ENCODE results near the gene MED7.
"Not testable (repeated sequence)": the region's sequence is repeated elsewhere in the genome, so short reads cannot be mapped to it uniquely, and the experiment has no call there.

The MED7 gene, protein sequence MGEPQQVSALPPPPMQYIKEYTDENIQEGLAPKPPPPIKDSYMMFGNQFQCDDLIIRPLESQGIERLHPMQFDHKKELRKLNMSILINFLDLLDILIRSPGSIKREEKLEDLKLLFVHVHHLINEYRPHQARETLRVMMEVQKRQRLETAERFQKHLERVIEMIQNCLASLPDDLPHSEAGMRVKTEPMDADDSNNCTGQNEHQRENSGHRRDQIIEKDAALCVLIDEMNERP

DNA sequence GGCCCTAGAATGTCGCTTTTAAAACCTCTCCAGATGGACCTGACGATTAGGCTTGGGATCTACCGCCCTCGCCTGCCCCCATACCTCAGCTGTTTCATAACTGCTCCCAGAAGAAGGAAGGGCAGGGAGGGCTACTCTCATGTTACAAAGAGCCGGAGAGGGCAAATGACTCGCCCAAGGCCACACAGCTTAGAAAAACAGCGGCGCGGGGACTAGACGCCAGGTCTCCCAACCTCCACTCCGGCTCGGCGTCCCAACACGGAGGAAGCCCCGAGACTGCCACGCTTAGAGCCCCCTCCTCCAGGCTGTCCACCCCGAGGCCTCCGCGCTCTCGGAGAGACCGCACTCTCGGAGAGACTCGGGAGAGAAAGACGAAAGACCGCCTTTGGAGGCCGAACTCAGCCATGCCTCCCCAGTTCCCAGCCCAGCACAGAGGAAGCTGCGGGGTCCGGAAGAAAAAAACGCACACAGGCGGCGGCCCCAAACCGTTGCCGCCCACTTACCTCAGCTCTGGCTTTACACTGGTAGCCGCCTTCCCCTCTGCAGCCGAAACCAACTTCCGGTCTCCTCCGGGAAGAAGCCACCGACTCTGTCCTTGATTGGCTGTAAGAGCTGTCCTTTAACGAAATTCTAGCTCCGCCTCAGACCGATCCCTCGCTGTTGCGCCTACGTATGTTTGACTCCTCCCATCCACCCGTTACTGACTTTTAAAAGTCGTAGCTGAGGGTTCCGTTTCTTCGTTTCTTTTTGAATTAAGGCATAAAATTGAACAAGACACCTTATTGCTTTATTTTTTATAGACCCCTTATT lies at the start of gene MED7:
Gene MED7, minus strand, starts transcription at position 549 of the 810 bp plus-strand sequence. CDS start 3,434 bp downstream, outside the sequence.
- in situ Hi-C loops (cut with HindIII; ENCODE audit: low sequenced_read_pairs), result no loop called here

DNA sequence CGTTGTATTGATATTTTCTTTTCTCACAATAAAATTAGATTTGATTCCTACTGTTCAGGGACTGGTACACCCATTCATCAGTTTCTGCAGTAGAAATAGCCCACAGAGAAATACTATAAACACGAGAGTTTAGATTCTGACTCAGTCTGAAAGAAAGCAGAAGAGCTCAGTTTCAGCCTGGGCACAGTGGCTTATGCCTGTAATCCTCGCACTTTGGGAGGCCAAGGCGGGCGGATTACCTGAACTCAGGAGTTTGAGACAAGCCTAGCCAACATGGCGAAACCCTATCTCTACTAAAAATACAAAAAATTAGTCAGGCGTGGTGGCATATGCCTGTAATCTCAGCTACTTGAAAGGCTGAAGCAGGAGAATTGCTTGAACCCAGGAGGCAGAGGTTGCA lies 46.6 kb upstream of the MED7 start:
- in situ Hi-C loops (cut with HindIII; ENCODE audit: low sequenced_read_pairs), result no loop called here

DNA sequence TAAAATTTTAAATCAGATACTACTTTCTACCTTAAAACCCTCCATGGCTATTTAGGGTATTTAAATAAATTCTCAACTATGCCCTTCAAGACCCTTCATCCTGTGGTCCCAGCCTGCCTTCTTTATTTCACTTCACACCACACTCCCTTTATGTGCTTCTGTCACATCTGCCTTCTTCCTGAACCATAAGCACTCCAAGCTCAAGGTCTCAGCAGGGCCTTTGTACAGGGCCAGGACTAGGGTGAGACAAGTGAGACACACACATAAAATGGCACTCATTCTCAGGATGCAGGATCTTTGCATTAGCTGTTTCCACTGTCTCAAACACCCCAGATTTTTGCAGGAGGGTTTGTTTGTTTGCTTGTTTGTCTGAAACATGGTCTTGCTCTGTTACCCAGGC lies 45.6 kb upstream of the MED7 start:
- in situ Hi-C loops (cut with HindIII; ENCODE audit: low sequenced_read_pairs), result no loop called here

DNA sequence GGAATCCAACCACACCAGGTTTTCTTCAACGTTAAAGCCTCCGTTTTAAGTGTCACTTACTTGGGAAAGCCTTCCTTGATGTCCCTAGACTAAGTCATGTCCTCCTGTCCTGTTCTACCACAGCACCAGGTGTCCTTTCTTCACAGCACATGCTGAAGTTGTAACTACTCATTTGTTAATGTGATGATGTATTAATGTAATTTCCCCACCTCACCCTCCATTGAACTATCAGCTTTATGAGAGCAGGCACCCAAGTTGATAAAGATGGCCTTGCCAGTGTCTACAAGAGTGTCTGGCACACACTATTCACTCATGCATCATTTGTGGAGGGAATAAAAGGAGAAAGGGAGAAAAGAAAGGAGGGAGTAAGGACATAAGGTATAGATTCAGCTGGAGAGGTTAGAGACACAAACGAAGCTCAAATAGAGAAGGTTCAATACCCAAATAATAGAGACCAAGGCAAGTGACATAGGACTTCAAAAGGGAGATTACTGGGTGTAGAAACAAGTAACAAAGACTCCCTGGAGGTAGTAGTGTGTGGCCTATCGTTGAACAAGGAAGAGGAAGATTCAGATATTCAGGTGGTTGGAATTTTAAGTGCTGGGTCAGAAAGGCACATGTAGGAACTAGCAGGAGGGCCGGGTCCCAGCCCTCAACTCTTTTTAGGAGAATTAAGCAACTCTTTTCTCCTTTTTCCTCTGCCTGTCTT lies 44.5 kb upstream of the MED7 start:
- in situ Hi-C loops (cut with HindIII; ENCODE audit: low sequenced_read_pairs), result no loop called here

DNA sequence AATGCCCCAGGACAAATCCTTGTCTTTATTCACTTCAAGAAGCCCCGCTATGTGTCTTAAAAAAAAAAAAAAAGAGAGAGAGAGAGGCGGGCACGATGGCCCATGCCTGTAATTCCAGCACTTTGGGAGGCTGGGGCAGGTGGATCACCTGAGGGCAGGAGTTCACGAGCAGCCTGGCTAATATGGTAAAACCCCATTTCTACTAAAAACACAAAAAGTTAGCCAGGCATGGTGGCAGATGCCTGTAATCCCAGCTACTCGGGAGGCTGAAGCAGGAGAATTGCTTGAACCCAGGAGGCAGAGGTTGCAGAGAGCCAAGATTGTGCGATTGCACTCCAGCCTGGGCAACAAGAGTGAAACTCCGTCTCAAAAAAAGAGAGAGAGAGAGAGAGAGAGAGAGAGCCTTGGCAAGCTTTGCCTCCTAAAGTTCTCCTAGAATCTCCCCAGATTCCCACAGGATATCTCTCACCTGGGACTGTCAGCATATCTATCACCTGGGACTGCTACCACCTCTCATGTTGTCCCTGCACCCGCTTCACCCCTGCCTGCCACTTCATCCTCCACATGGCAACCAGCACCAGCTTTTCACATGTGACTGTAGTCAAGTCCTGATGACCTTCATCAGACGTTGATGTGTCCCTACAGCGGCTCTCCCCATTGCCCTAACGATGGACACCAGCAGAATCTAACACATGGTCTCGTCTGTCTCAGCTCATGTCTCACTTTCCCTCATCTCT lies 43.8 kb upstream of the MED7 start:
- in situ Hi-C loops (cut with HindIII; ENCODE audit: low sequenced_read_pairs), result no loop called here

DNA sequence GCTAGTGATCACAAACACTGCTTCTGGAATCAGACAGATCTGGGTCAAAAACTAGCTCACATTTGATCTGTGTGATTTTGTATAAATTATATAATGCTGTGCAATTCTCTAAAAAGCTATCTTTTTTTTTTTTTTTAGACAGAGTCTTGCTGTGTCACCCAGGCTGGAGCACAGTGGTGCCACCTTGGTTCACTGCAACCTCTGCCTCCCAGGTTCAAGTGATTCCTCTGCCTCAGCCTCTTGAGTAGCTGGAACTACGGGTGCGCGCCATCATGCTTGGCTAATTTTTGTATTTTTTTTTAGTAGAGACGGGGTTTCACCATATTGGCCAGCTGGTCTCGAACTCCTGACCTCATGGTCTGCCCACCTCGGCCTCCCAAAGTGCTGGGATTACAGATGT lies 42.5 kb upstream of the MED7 start:
- in situ Hi-C loops (cut with HindIII; ENCODE audit: low sequenced_read_pairs), result not testable (repeated sequence)

DNA sequence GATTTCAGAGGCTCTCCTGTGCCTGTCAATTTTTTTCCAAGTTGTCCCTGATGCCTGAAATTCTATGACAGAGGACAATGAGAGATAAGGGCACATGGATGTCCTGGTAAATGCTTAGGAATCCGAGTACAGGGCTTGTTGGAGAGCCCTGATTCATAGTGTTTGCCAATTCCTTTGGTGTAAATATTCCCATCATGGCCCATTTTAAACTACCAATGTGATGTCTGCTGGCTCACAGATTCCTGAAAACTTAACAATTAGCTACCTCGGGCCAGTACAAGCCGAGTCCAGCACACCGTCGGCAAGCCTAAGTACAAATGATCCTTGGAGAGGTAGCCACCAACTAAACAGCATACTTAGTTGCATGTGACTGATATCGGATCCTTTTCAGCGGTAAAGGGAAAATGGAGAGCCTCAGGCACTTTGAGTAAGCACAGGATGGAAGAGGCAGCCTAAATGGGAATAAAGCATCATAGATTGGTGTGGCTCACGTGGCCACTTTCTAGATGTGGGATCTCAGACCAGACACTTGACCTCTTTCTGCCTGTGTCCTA lies 41.5 kb upstream of the MED7 start:
- in situ Hi-C loops (cut with HindIII; ENCODE audit: low sequenced_read_pairs), result no loop called here

DNA sequence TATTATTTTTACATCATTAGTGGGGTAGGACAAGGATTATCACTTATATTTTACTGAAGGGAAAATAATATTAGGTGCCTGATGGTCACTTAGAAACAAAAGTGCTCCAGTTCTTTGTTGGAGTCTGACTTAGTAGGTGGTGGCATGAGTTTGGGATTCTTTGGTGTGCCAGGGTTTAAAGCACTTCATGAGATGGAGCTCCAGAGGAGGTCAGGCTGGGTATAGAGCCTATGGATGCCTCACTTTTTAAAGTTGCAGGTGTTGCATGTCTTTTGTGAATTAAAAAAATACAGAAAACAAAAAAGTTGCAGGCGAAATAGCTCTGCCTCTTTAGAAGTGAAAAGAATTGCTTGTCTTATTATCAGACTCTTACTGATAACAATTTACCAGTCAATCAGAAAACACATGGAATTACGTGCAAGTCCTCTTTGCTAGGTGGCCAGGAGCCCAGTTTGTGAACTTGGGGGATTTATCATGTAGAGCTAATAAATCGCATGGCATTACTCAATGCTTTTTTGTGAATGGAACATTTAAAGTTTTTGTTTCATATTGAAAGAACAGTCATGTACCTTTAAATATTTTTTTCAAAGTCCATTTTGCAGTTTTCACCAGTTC lies 39.6 kb upstream of the MED7 start:
- in situ Hi-C loops (cut with HindIII; ENCODE audit: low sequenced_read_pairs), result no loop called here

DNA sequence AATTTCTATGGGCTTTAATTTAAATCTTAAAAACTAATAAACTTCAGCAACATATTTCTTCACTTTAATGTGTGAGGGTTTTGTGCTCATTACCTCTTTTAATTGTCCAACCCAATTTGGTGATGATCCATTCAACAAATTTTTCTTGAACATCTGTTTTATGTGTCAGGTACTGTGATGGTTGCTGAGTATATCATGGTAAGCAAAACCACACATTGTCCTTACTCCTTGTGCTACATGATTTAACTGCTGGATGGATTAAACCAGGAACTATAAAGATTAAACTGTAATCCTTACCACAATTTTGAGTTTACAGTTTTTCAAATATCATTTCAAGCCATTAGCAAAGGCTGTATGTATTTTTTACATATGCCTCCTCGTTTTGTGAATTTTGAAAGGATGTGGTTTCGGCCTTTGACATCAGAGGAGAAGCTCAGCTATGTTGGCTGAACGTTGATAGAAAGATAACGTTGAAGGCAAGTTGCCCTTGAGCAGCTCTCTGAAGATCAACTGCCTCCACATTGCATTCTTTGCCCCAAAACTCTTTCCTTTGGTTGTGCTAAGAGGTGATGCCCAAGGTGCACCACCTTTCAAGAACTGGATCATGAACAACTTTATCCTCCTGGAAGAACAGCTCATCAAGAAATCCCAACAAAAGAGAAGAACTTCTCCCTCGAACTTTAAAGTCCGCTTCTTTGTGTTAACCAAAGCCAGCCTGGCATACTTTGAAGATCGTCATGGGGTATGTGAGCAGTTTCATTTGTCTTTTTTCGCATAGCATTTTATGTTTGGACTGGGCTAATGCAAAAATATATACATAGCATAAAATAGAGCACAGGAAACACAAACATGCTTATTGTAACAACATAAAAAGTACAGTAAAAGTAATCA lies 38.0 kb upstream of the MED7 start, which contains the start of gene ITK:
Gene ITK, plus strand, starts transcription at position 467 of the 891 bp plus-strand sequence. Its CDS starts 138 bp downstream, at position 605.
- in situ Hi-C loops (cut with HindIII; ENCODE audit: low sequenced_read_pairs), result no loop called here

DNA sequence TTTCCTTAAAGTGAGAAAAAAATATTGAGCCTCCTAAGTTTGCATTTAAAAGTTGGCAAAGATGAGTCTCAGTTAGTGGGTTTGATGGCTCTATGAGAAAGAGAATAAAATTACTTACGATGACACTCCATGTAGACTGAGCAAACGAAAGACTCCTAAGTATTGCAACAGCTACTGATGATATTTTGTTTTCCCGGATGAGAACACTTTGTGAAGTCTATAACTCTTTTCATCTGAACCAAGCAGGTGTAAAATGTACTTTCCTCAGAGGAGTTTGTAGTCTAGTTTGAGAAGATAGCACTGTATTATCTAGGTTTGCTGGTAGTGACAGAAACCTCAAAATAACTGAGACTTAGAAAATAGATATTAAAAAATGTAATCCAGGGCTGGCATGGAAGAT lies 36.3 kb upstream of the MED7 start:
- in situ Hi-C loops (cut with HindIII; ENCODE audit: low sequenced_read_pairs), result no loop called here

DNA sequence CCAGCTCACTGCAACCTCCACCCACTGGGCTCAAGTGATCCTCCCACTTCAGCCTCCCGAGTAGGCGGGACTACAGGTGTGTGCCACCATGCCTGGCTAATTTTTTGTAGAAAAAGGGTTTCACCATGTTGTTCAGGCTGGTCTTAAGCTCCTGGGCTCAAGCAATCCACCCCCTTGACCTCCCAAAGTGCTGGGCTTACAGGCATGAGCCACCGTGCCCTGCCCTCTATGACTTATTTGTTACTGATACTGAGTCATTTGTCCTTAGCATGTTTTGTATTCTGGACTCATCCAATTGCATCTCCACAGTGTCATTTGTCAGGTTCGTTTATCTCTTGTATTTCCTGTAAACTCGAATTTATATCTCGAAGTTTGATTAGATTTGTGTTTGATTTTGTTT lies 35.3 kb upstream of the MED7 start:
- in situ Hi-C loops (cut with HindIII; ENCODE audit: low sequenced_read_pairs), result no loop called here

DNA sequence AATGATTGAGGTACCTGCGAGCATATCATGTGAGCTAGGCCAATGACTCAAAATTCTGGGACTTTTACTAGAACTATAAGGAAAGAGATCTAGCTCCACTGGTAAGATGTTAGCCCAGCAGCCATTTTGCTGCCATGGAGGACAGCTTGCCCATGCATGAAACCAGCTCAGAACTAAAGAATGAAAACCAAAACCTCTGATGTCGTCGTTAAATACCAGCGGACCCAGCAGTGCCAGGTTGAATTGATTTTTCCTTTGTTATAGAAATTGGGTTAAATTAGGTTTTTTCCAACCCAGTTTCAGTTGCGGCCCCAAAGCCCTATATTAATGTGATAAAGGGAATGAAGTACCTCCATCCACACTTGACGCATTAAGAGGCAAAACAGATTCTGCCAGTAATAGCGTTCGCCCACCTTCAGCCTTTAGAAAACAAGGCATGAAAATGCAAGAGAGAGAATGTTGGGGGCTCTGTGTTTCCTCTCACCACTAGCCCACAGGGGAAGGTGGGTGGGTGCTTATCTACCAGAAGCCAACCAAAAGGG lies 32.5 kb upstream of the MED7 start:
- in situ Hi-C loops (cut with HindIII; ENCODE audit: low sequenced_read_pairs), result no loop called here

DNA sequence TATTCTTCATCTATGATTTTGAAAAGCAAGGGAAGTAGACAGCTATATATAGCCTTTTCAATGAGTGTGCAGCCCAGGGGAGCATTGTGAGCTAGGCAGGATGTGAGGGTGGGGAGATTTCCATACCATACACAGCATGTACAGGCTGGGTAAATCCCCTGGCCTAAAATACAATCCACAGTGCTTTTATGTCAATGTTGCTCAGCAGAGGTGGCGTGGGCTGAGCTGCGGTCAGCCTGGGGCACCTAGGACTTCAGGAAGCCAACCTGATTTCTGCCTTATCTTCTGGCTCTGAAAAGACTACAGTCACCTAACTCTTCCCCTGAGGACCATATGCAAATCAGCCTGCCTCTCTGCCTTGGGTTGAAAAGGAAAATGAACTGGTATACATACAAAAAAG lies 29.7 kb upstream of the MED7 start:
- in situ Hi-C loops (cut with HindIII; ENCODE audit: low sequenced_read_pairs), result no loop called here

DNA sequence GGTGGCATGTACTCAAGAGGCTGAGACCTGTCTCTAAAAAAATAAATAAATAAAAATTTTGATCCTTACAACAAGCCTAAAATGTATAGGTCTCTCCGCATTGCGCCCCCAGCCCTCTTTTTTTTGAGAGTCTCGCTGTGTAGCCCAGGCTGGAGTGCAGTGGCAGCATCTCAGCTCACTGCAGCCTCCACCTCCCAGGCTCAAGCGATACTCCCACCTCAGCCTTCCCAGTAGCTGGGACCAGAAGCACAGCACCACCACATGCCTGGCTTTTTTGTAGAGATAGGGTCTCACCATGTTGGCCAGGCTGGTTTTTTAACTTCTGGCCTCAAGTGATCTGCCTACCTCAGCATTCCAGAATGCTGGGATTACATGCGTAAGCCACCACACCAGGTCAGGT lies 25.6 kb upstream of the MED7 start:
- in situ Hi-C loops (cut with HindIII; ENCODE audit: low sequenced_read_pairs), result no loop called here

DNA sequence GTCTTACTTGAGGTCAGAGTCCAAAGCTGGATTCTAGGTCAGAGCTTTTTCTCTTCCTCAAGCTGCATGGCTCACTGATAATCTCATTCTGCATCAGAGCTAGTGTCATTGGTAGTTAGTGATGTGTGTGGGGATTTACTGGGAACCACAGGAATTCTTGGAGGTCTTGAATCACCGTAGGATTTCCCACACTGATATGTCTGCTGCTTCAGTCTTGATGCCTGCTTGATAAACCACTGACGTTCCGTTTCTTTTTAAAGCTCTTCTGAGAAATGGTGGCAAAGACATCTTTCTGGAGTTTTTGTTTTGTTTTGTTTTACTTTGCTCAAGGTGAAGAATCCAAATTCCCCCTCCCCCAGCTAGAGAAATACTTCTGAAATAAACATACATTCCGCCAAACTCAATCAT lies 24.6 kb upstream of the MED7 start:
- in situ Hi-C loops (cut with HindIII; ENCODE audit: low sequenced_read_pairs), result no loop called here

DNA sequence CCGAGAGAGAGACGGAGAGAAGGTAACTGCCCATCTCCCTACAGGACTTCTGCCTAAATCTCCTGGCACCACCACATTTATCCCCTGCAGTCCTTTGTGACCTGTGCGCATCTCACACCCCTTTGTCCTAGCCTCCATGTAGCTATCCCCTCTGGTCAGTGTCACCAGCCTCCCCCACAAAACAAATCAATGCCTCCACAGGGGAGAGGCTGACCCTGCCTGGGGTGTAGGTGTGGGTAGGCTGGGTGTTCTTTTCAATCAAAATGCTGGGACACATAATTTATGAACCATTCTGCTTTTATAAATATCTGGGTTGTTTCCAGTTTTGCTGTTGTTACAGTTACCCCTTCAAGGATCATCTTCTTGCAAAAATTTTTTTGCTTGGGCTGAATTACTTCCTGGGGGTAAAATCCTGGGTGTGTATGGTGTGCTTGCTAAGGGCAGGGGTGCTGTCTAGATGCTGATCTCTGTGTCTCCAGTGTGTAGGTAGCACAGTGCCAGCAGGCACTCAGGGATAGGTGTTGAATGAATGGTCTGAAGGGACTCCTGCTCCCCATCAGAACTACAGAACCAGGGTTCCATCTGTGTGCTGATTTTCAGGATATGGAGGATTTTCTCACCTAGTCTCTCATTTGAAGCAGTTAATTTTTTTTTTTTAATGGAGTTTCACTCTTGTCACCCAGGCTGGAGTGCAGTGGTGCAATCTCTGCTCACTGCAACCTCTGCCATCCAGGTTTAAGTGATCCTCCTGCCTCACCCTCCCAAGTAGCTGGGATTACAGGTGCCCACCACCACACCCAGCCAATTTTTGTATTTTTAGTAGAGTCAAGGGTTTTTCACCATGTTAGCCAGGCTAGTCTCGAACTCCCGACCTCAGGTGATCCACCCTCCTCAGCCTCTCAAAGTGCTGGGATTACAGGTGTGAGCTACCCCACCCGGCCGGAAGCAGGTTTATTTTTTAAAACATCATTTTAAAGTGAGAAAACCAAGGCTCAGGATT lies 23.8 kb upstream of the MED7 start, which contains the start of gene GARIN3:
Gene GARIN3, minus strand, starts transcription at position 51 of the 1,000 bp plus-strand sequence. CDS start 96 bp downstream, outside the sequence.
- in situ Hi-C loops (cut with HindIII; ENCODE audit: low sequenced_read_pairs), result no loop called here

DNA sequence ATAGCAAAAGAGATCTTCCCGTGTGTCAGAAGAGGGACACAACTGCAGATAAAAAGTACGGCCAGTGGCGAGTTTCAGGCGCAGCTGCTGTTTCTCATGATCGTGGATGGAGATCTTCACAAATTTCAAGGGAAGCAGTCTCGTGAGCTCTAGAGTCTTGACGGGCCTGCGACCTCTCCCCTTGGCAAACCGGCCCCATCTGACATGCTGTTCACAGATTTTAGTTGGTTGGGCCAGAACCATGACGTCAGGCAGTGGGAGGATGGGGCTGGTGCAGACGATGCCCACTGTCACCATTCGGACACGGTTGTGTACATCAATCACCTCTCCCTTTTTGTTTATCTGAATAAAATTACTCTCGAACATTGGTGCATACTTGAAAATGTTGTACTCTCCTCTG lies 23.0 kb upstream of the MED7 start:
- in situ Hi-C loops (cut with HindIII; ENCODE audit: low sequenced_read_pairs), result no loop called here

DNA sequence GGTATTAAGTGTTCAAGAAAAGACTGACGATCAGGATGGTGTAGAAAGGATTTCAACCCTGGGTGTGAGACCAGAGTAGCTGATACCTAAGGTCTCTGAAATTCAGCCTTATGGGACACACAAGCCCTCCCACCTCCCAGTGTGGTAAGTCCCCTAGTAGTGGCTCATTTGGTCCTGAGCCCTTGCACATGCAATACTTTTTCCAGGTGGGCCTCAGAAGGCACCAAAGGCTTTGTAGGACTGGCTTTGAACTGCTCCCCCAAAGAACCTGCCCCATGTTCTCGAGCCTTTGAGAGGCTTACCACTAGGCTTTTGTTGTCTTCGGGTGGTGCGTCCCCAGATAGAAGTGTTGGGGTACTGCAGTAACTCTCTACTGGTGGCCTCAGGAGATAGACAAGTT lies 22.6 kb upstream of the MED7 start:
- in situ Hi-C loops (cut with HindIII; ENCODE audit: low sequenced_read_pairs), result no loop called here

Data from endothelial cell of hepatic sinusoid (primary cell).